Head of caudate nucleus (tissue), 42 donors: ENCODE data around the gene CLMN.
"Not testable (repeated sequence)": the region's sequence is repeated elsewhere in the genome, so short reads cannot be mapped to it uniquely, and the experiment has no call there.

Experiments used
- DNase-seq, 42 donors: peaks; one replicate each; pipeline versions ENCODE4 v3.0.0 to v3.0.0-alpha.2; 2020 to 2021; ENCODE audit warnings: mixed read lengths in 7 of 42
- intact Hi-C: fragments of 100-400 bp; cut with DNase I; formaldehyde crosslinking; loops from one replicate; pipeline ENCODE4 v1.15.0; 2022

The CLMN gene

GRCh38 chr14:95217391-95217900 is 102.3 kb downstream of the CLMN start:
- DNase-seq, result peak in 1 of 42 donors; percentile 7
- intact Hi-C loops, result no loop called here

- intact Hi-C loops, result no loop called here
- DNase-seq, result peak in 1 of 42 donors; percentile 7
These were observed 103.7 kb downstream of the CLMN start for GRCh38 chr14:95216008-95216407.

DNA sequence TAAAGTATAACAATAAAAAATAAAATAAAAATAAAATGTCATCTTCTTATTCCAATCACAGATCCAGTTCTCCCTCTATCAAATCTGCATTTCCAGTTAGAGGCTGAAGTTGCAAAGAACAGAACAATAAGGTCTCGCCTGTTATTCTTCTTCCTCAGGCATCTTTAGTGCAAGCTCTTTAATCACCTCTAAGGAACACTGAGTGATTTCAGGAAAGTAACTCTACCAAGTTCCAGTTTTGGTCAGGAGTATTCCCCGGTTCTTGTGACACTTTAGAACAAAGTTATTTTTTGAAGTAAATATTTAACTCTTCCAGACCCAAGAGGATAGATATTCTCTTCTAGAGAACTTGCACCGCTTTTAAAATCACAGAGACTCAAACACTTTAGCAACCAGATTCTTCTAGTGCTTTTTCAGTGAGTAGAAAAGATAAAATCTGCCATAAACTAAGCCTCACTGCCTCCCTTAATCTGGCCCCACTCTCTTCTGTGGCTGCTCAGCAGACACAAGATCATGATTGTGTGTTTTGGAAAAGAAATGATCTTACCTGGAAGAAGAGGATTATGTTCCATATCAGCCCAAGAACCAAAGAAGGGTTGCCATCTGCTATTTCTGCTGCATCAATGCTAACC is 104.5 kb downstream of the CLMN start:
- no peak for DNase-seq
- intact Hi-C loops, result no loop called here

- intact Hi-C loops, result no loop called here
- DNase-seq, result peak in 1 of 42 donors; percentile 6
These were observed 105.9 kb downstream of the CLMN start for GRCh38 chr14:95213774-95214173.

- peak in 1 of 42 donors; percentile 18 for DNase-seq
- intact Hi-C loops, result no loop called here
These were observed 107.8 kb downstream of the CLMN start for GRCh38 chr14:95211721-95212504.

DNA sequence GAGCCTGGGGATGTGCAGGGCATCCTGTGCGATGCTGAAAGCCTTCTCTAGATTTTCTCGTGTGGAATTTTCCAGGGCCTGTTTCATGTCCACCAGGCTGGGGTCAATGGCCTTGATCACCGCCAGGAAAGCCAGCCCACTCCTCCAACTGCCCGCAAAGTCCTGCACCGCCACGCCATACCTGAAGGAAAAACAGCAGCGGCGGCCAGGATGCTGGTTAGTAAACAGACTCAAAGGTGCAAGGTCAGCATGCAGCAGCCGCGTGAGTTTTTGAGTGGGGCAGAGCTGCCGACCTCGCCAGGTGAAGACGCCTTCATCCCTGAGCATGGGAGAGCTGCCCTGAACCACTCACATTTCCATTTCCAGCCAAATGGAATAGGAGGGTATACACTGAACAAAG is 109.0 kb downstream of the CLMN start:
- intact Hi-C loops, result no loop called here
- no peak for DNase-seq

DNA sequence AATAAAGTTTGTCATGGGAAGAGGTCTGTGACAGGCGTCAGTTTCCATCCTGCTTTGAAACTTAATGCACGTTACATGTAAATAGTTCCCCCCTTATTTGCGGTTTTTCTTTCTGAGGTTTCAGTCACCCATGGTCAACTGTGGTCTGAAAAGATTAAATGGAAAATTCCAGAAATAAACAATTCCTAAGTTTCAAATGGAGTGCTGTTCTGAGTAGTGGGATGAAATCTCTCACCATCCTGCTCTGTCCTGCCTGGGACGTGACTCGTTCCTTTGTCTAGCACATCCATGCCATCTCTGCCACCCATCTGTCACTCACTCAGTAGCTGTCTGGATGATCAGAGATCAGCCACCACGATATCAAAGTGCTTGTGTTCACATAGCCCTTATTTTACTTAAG is 111.1 kb downstream of the CLMN start:
- intact Hi-C loops, result no loop called here
- peak in 2 of 42 donors; percentile 23 to 27 for DNase-seq

DNA sequence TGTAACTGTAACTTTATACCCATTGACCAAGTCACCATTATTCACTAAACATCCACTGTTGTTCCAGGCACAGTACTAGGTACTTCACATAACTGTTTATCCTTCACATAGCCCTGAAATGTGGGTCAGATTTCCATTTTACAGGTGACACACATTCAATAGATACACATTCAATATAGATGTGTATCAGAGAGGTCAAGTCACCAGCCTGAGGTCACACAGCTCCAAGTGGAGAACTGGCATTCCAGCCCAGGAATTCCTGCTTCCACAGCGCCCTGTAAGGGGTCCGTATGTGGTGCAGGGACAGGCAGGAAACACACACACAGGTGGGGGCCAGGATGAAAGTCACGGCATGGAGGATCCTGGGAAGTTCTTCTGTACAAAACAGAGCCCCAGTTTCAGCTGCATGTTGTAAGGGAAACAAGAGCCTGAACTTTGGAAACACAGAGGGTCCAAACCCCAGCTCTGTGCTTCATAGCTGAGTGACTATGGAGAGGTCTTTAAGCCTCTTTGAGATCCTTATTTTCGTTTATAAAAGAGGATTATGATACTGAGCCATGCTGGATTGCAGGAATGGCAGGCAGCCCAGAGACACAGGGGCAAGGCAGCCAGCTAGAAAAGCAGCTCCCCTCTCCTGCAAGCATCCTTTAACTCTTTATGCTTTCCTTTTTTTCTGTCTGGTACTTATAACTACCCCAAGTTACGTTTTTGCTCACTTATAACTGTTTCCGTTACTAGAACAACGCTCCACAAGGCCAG is 112.1 kb downstream of the CLMN start:
- intact Hi-C loops, result no loop called here
- DNase-seq, result peak in 1 of 42 donors; percentile 18

DNA sequence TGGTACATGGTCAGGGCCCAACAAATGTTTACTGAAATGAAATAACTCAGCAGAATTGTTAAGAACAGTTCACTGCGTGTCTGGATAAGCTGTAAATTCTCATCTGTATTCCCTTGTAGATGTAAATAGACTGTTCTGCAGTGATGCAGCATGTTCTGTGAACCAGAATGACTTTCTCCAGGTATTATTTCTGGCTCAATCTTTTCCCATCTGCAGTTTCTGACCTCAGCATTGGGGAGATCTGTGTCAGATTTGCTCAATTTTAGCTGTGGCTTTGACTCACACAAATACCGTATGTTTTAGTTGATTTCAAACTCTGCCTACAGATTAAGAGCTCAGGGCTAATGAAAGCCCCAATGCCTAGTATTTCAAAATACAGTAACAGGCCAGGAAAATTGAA is 113.2 kb downstream of the CLMN start:
- DNase-seq, result no peak
- intact Hi-C loops, result no loop called here

- intact Hi-C loops, result no loop called here
- peak in 1 of 42 donors; percentile 2 for DNase-seq
These were observed 115.0 kb downstream of the CLMN start for GRCh38 chr14:95204705-95205104.

DNA sequence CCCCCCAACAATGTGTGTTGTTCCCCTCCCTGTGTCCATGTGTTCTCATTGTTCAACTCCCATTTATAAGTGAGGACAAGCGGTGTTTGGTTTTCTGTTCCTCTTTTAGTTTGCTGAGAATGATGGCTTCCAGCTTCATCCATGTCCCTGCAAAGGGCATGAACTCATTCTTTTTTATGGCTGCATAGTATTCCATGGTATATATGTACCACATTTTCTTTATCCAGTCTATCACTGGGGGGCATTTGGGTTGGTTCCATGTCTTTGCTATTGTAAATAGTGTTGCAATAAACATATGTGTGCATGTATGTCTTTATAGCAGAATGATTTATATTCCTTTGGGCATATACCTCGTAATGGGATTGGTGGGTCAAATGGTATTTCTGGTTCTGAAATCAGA is 118.0 kb downstream of the CLMN start:
- intact Hi-C loops, DNase-seq: not testable (repeated sequence)

DNA sequence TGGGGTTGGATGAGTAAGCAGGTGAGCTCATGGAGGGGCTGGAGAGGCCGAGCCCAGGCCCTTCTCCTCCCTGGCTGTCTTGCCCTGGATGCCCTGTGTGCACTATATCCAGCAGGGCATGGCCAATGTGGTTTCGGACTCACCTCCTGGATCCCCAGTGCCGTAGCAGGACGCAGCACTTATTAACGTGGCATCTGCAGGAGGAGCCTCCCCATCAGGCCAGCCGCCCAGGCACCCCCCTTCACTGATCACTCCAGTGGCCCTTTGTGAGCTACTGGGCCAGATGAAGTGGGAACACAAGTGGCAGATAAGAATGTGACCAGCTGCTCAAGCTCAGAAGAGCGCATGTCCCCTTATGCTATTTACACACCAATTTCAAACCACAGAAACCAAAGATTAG is 119.3 kb downstream of the CLMN start:
- DNase-seq, result peak in 3 of 42 donors; percentile 20 to 31 (median 25)
- intact Hi-C loops, result no loop called here

DNA sequence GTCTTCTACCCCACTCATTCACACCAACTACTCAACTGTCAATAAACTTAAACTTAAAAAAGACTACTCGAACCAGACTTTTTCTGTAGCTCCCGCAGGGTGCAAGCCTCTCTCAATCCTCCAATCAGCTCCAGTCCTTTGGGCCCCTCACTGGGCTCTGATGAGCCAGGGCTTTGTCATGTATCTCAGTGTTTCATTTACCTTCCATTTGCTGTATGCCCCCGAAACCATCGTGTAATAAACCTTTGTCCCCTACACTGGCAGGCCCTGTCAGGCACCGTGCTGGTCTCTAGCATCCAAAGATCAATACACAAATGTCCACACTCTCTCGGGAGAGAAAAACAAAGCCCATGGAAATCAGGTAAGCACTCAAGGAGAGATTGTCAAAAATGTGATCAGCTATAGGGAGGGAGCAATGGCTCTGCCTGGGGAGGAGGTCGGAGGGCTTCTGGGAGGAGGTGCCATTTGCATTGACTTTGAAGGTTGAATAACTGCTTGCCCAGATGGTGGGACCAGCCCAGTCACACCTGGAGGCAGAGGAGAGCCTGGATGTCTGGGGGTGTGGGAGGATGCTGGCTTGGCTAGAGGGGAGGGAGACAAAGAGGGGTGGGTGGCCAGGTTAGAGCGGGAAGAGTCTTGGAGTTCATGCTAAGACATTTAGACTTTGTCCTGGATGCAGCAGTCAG is 120.3 kb downstream of the CLMN start:
- intact Hi-C loops, result no loop called here
- peak in 2 of 42 donors; percentile 10 to 27 for DNase-seq

DNA sequence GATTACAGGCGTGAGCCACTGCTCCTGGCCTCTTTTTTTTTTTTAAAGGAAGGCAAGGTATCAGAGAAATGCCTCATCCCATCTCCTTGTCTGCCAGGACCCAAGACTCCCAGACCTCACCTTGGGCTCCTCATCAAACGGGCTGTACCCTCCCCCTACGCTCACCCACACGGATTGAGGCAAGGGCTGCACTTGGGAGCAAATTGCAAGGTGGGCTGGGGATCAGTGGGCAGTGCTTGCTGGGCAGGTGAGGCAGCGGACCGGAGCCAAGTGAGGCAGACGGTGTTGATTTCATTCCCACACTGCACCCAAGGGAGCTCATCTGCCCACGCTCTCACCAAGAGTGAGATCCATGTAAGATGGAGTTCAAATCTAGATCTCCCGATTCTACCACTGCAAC is 121.4 kb downstream of the CLMN start:
- DNase-seq, result peak in 1 of 42 donors; percentile 34
- intact Hi-C loops, result no loop called here

DNA sequence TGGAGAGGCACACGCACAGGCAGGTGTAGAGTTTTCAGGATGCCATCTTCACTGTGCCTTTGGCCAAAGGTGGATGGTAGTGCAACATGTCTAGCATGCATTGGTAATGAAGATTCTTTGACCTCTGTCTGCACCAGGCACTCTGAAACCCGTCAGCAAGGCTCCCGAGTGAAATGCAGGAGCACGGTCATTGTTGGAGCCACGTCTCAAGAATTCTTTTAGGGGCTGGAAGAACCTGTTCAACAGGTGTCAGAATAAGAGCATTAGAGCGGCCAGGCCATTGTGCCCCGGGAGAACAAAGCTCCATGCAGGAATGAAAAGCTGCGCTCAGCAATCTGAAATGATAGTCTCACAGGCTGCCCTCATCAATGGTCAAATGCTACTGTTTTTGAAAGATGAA is 122.2 kb downstream of the CLMN start:
- peak in 1 of 42 donors; percentile 34 for DNase-seq
- intact Hi-C loops, result no loop called here

DNA sequence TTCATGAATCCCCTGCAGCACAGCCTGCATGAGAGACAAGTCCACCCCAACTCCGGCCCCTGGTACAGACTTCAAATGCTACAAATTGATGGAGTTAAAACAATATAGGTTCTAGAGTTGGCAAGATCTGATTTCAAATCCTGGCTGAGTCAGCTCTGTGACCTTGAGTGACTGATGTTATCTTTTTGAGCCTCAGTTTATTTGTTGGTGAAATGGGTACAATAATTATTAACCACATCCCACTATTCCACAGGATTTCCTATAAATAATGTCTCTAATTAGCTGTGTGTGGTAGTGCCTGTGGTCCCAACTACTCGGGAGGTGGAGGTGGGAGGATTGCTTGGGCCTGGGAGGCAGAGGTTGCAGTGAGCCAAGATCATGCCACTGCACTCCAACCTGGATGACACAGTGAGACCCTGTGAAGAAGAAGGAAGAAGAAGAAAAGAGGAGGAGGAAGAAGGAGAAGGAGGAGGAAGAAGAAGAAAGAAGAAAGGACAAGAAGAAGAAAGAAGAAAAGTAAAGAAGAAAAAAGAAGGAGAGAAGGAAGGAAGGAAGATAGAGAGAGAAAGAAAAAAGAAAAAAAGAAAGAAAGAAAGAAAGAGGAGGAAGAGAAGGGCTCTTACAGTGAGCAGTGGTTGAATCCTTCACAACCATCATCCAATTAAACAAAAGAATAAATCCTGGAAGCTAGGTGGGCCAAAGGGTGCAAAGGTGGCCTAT is 122.7 kb downstream of the CLMN start:
- DNase-seq, result no peak
- intact Hi-C loops, result no loop called here

GRCh38 chr14:95196268-95196667 is 123.4 kb downstream of the CLMN start:
- peak in 1 of 42 donors; percentile 31 for DNase-seq
- intact Hi-C loops, result no loop called here

- no peak for DNase-seq
- intact Hi-C loops, result no loop called here
These were observed 124.7 kb downstream of the CLMN start for GRCh38 chr14:95195031-95195430.

DNA sequence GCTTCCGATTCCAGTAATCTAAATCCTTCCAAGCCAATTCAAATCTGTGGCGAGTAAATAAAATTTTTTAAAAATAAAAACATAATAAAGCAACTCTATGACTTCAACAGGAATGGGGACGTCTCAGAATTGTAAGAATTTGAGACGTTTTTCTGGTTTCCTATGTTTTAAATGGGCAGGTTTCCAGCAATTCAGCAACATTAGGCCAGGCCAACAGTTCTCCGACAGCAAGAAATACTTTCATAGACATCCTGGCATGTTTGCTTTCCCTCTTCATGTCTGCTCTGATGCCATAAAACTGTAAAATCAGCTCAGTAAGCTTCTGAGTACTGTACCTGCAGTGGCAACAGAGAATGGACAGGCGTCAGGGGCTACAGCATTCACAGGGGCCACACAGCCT is 126.6 kb downstream of the CLMN start:
- intact Hi-C loops, result no loop called here
- no peak for DNase-seq
